Choroid plexus epithelial cell (primary cell): ENCODE measurements around the gene BAIAP2L2.
"Not testable (repeated sequence)": the region's sequence is repeated elsewhere in the genome, so short reads cannot be mapped to it uniquely, and the experiment has no call there.

Experiments
- DNase-seq: peaks from one replicate; pipeline ENCODE4 v3.0.0-alpha.2; 2010; ENCODE audit warnings: low read depth
- H3K4me3 ChIP-seq: 2 replicates; pipeline ENCODE4 v1.5.1; 2011; ENCODE audit warnings: low read depth, mild to moderate bottlenecking, control low read depth, low read length, moderate library complexity
- CTCF ChIP-seq: conservative IDR thresholded peaks from 2 replicates; pipeline ENCODE4 v1.5.1; 2011; ENCODE audit warnings: low read depth, mild to moderate bottlenecking, control low read depth, inconsistent platforms, low read length, moderate library complexity

Gene BAIAP2L2

GRCh38 chr22:38038890-38039812 is 71.3 kb downstream of the BAIAP2L2 start:
- DNase-seq: no peak
- H3K4me3 ChIP-seq: no peak overlapping the region
- TF ChIP-seq CTCF: no peak

- no peak for DNase-seq
- H3K4me3 ChIP-seq: no peak overlapping the region
- TF ChIP-seq CTCF: no peak
These were observed 72.1 kb downstream of the BAIAP2L2 start for GRCh38 chr22:38038426-38038825.

- DNase-seq, H3K4me3 ChIP-seq: not testable (repeated sequence)
These were observed 72.9 kb downstream of the BAIAP2L2 start for GRCh38 chr22:38037367-38038150.

- no peak for TF ChIP-seq CTCF
- H3K4me3 ChIP-seq: no peak overlapping the region
- peak; percentile 32 for DNase-seq
These were observed 74.0 kb downstream of the BAIAP2L2 start for GRCh38 chr22:38036392-38037062.

GRCh38 chr22:38035530-38035885 is 75.0 kb downstream of the BAIAP2L2 start:
- no peak for DNase-seq
- H3K4me3 ChIP-seq: no peak overlapping the region
- no peak for TF ChIP-seq CTCF
